HG03095 (cell line): Measurements from ENCODE around the gene DPM1.
A peak's percentile ranks its signal among the peaks of the same experiment; 100 is the strongest.
"Not testable (repeated sequence)": the region's sequence is repeated elsewhere in the genome, so short reads cannot be mapped to it uniquely, and the experiment has no call there.

Source experiments
- ATAC-seq: cut with Tn5 transposase; IDR thresholded peaks from one replicate; pipeline ENCODE4 v1.9.1; 2021; ENCODE audit warnings: moderate library complexity; ENCODE audit not compliant: unreplicated experiment

The DPM1 gene

DNA sequence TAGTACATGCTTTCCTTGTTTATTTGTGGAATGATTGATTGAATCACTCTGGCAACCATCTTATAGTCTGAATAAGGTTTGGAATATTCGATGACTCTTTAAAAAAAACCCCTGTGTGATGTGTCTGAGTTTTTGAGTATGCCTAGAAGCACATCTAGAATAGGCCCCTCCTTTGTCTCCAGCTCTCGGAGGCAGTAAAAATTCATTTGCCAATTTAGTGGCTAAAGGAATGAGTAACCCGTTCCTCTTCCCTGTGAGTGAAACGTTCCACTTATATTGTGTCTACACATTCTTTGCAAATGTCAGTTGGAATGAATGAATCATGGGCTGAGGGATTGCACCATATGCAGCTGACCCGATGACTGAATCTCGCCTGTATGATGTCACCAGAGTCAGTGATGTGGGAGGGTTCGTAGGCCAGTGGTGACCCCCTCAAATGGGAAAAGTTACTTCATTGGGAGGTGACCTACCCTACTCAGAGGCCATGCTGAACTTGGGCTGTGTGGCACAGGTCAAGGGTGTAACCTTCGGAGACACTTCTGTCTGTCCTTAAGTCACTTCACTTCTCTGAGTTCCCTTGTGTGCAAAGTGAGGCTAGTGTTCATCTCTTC is 21.8 kb upstream of the DPM1 start:
- ATAC-seq: no peak

- ATAC-seq: not testable (repeated sequence)
Observed at GRCh38 chr20:50978533-50978932, 20.2 kb upstream of the DPM1 start.

DNA sequence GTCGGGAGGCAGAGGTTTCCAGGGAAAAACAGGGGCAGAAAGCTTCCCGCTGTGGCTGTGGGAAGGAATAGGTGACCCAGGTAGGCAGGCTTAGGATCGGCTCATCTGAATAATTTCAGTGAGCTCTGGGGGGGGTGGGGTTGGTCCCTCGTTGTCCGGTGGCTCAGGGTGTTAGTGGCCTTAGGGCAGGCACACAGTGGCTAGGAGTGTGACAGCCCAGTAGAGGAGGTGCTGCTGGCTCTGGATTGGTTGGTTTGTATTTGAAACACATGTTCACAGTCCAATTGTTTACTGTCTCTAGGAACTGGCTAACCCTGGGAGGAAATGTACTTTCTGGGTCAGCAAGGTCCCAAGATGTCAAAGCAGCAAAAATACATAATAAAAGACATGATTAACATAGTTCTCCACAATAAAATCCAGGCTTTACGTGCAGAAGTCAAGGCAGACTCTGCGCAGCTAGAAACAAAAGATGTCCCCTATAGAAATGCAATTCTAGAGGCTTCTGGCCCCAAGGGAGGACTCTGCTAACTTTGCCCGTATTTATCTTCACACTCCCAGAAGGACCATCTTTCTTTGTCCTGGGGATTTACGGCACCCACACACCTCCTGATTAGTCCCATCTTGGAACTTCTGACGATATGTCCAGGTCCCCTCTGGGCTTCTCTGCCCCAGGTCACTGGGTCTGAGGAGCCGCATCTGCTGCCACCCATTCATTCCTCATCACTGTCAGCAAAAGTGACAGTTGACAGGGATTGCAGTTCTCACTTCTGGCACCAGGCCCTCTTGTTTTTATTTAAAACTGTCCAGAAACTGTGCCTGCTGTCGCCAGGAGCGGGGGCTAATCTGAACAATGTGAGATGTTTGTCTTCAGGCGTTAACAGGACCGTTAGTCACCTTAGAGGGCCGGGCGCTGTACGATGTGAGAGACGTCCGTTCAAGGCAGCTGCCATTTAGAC is 19.0 kb upstream of the DPM1 start:
- no peak for ATAC-seq

- no peak for ATAC-seq
Observed at GRCh38 chr20:50975701-50976330, 17.5 kb upstream of the DPM1 start.

GRCh38 chr20:50969912-50970311 is 11.6 kb upstream of the DPM1 start:
- ATAC-seq: no peak

GRCh38 chr20:50969435-50969834 is 11.1 kb upstream of the DPM1 start:
- ATAC-seq: no peak

DNA sequence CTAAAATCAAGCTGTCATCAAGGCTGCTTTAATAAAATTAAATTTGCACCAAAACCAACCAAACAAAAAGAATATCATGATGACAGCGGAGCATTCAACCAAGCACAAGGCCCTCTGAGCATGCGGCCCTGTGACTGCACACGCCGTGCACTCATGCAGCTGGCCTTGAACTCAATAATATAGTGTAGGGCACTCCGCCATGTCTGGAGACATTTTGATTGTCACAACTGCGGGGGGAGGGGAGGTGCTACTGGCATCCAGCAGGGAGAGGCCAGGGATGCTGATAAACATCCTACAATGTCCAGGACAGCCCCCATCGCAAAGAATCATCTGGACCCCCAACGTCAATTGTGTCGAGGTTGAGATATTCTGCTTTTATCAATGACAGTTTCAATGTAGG is 10.0 kb upstream of the DPM1 start:
- no peak for ATAC-seq

GRCh38 chr20:50967586-50967985 is 9.3 kb upstream of the DPM1 start:
- no peak for ATAC-seq

DNA sequence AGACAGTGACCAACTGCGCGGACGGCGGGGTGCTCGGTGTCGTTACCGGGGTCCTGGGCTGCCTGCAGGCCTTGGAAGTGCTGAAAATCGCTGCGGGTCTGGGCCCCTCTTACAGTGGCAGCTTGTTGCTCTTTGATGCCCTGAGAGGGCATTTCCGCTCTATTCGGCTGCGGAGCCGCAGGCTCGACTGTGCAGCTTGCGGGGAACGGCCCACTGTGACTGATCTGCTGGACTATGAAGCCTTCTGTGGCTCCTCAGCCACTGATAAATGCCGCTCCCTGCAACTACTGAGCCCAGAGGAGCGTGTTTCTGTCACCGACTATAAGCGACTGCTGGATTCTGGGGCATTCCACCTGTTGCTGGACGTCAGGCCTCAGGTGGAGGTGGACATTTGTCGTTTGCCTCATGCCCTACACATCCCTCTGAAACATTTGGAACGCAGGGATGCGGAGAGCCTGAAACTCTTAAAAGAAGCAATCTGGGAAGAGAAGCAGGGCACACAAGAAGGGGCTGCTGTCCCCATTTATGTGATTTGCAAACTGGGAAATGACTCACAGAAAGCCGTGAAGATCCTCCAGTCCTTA is 1.3 kb upstream of the DPM1 start:
- no peak for ATAC-seq

GRCh38 chr20:50958615-50959542 is 547 bp upstream of the DPM1 start, which contains the start of gene MOCS3:
Gene MOCS3, plus strand, starts transcription at chr20:50958818. Its CDS starts 25 bp downstream, at chr20:50958843.
- peak; percentile 75 for ATAC-seq

DNA sequence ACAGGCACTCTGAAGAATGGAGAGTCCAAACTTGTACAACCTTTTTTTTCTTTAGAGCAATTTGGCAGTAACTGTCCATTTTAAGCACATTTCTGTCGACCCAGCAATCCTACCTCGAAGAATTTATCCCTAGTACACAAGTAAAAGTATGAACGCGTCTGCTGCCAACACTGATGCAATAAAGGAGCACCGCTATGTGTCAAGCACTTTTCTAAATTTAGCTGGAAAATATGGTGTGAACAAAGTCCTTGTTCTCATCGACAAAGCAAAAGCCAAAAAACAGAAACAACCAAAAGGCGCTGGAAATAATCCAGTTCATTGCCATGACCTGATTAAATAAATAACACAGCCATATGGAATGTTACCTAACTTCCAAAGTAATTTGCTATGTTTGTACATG is 1.1 kb downstream of the DPM1 start:
- no peak for ATAC-seq

DNA sequence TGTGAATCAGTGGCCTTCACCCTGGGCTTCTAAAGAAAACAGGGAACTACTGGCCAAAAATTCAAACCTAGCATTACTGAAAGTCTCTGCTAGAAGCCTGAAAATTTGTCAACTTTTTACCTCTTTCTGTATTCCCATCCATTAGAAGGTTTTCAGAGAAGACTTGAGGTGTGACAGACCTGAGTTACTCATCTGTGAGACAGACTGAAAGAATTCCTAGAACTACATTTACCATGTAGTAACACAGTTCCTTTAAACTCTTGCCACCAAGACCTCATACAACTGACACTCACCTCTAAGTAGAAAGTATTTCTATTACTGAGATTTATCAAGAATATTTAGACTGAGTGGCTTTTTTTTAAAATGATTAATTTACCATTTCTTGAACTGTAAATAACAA is 4.5 kb downstream of the DPM1 start:
- ATAC-seq: no peak

- no peak for ATAC-seq
Observed at GRCh38 chr20:50953196-50953595, 5.1 kb downstream of the DPM1 start.

GRCh38 chr20:50948132-50948785 is 10.1 kb downstream of the DPM1 start:
- ATAC-seq: no peak

GRCh38 chr20:50943069-50943468 is 15.3 kb downstream of the DPM1 start:
- ATAC-seq: no peak

DNA sequence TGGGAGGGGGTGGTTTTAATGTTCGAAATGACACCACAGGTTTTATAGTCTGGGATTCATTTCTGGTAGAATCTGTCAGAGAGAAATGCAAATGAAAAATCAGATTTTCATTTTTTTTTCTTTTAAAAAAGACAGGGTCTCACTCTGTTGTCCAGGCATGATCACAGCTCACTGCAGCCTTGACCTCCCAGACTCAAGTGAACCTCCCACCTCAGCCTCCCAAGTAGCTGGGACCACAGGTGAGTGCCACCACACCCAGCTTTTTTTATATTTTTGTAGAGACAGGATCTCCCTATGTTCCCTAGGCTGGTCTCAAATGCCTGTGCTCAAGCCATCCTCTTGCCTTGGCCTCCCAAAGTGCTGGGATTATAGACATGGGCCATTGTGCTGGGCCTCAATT is 24.7 kb downstream of the DPM1 start:
- ATAC-seq: no peak

DNA sequence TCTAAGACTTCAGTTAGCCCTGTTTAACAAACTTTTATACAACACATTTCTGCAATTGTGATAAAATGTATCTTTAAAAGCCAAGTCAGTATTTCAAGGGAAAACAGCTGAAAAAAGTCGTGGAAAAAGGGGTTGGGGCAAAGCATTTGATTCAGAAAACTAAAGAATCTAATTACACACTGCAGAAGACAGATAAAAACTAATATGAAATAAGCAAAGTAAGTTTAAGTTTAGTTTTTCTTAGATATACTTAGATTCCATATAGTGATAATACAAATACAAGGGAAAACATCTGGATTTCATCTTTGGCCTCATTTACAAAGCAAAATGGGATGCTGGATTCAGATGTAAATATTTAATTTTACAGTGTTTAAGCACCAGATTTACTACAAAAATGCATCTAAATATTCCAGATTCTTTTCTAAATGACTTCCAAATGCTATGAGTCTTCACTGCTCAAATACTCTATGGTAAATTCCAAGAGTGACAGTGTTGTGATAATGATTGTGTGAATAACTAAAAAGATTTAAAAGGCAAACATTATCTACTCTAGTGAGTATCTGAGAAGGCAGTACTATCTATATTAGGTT is 25.5 kb downstream of the DPM1 start:
- ATAC-seq: no peak

DNA sequence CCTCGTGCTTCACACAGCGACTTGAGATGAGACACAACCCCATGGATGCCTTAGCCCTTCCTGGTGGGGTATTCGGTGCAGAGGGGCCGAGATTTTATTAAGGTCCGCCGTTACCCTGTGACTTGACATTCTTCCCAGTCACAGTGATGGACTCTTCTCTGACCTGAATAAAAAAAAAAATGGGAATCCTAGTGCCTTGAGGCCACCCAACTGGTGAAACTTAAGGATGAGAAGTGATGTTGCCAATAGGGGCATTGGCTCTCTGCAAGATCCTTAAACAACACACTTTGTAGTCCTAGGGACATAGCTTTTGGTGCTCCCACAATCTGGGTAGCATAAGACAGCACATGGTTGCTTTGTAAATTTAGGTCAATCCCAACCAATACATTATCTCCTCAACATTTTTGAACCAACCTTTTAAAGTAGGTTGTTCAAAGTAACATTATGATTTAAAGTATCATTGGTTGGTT is 26.3 kb downstream of the DPM1 start:
- ATAC-seq: no peak

DNA sequence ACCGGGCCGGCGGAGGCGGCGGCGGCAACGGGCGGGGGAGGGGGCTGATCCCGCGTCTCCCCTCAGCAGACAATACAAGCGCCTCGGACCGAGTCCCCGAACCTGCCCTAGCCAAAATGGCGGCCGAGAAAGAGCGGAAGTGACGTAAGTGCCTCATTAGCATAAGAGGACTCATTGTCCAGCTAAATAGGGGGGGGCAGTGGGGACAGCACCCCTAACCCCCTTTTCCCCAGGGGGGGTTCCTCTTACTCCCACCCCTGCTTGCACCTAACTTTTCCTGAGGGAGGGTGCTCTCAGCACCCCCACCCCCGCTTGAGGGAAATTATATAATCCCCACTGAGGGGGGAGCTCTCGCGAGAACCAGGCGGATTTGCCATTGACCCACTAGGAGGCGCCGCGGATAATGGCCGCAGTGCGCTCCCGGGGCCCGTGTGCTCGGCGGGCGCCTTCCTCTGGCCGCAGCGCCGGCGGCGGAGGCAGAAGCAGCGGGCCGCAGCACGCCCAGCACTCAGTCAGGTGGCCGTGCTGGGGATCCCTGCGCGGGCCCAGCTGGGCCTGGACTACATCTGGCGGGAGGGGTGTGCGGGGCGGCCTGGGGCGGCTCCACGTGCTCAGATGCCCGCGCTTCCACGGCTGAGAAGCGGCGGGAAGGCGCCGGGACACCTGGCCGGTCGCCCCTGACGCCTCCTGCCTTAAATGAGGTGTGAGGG is 26.9 kb downstream of the DPM1 start, which contains the start of gene ADNP:
Gene ADNP (minus strand): TSS at position 132 of the 710 bp plus-strand sequence. CDS start 27,441 bp downstream, outside the sequence.
- ATAC-seq: peak; percentile 56
